ENCODE results near the gene CEACAM4. TPM values are rescaled to one million over a fixed set of nuclear protein-coding genes. Genes with fewer than 3 reads are reported as not detected.

CEACAM4 gene
- total RNA-seq, 1 experiment from 2014 or later, result not detected

- Histone ChIP-seq H3K27ac (ENCODE audit: low read length) (no peak overlapping the region), H3K36me3 (ENCODE audit: control insufficient read depth, insufficient read depth, low read length) (no peaks in the 10 kb centered on the region), H3K9me3 (ENCODE audit: control insufficient read depth, insufficient read depth, low read depth, low read length) (no peaks in the 10 kb centered on the region), H3K4me1 (ENCODE audit: control insufficient read depth, insufficient read depth, low read length) (no peaks in the 10 kb centered on the region), H3K4me3 (ENCODE audit: low read depth in 2 of 2, low read length in 2 of 2) (no peak overlapping the region), H3K27me3 (ENCODE audit: control insufficient read depth, insufficient read depth, low read length) (peaks cover 2% of the 10 kb centered on the region; the same call in 1 of the 2 replicates)
- in situ Hi-C loops (cut with HindIII; ENCODE audit: low pct_unique_long_range_greater_than_20kb, low sequenced_read_pairs), result no loop called here
- intact Hi-C loops (cut with micrococcal nuclease; ENCODE audit: unreplicated experiment), result no loop called here
- ChIA-PET POLR2A (no interaction called here), CTCF (no interaction called here)
- no peak for TF ChIP-seq SIN3A (IDR thresholded peaks at IDR 0.05; ENCODE audit: borderline replicate concordance, insufficient read depth, low read depth, low read length)
- no peak for TF ChIP-seq TCF7L2 (IDR thresholded peaks at IDR 0.05; ENCODE audit: low read depth, low read length)
- TF ChIP-seq REST (IDR thresholded peaks at IDR 0.05; ENCODE audit: insufficient read depth in 1 of 2, low read depth in 2 of 2, low read length in 1 of 2), result no peak
- no peak for TF ChIP-seq POLR2AphosphoS5 (IDR thresholded peaks at IDR 0.05; ENCODE audit: low read depth, low read length)
- no peak for TF ChIP-seq CTCF (IDR thresholded peaks at IDR 0.05)
- ATAC-seq (no peak), DNase-seq (ENCODE audit: low read depth, low spot score) (no peak)
- BruUV-seq (replicated peaks), result no TSS peak
Observed at GRCh38 chr19:41624937-41625336, 1.9 kb downstream of the CEACAM4 start.

GRCh38 chr19:41624515-41624914 is 2.4 kb downstream of the CEACAM4 start:
- H3K27me3 ChIP-seq (ENCODE audit: control insufficient read depth, insufficient read depth, low read length), result peaks cover 2% of the 10 kb centered on the region; the same call in 1 of the 2 replicates
- no peak overlapping the region for H3K4me3 ChIP-seq (ENCODE audit: low read depth in 2 of 2, low read length in 2 of 2)
- CTCF ChIA-PET, result no interaction called here
- BruUV-seq (replicated peaks), result no TSS peak
- POLR2A ChIA-PET, result no interaction called here
- intact Hi-C loops (cut with micrococcal nuclease; ENCODE audit: unreplicated experiment), result no loop called here
- DNase-seq (ENCODE audit: low read depth, low spot score) (no peak), ATAC-seq (no peak)
- H3K27ac ChIP-seq (ENCODE audit: low read length), result no peak overlapping the region
- no peaks in the 10 kb centered on the region for H3K36me3 ChIP-seq (ENCODE audit: control insufficient read depth, insufficient read depth, low read length)
- no peaks in the 10 kb centered on the region for H3K9me3 ChIP-seq (ENCODE audit: control insufficient read depth, insufficient read depth, low read depth, low read length)
- TF ChIP-seq CTCF (IDR thresholded peaks at IDR 0.05) (no peak), POLR2AphosphoS5 (IDR thresholded peaks at IDR 0.05; ENCODE audit: low read depth, low read length) (no peak), TCF7L2 (IDR thresholded peaks at IDR 0.05; ENCODE audit: low read depth, low read length) (no peak), REST (IDR thresholded peaks at IDR 0.05; ENCODE audit: insufficient read depth in 1 of 2, low read depth in 2 of 2, low read length in 1 of 2) (no peak), SIN3A (IDR thresholded peaks at IDR 0.05; ENCODE audit: borderline replicate concordance, insufficient read depth, low read depth, low read length) (no peak)
- in situ Hi-C loops (cut with HindIII; ENCODE audit: low pct_unique_long_range_greater_than_20kb, low sequenced_read_pairs), result no loop called here
- no peaks in the 10 kb centered on the region for H3K4me1 ChIP-seq (ENCODE audit: control insufficient read depth, insufficient read depth, low read length)

Data from Panc1 (cell line).